Activated CD4-positive, alpha-beta T cell treated with anti-CD3 and anti-CD28 coated beads for 48 hours (primary cell): Measurements from ENCODE around the gene SRGAP2B.
"Not testable (repeated sequence)": the region's sequence is repeated elsewhere in the genome, so short reads cannot be mapped to it uniquely, and the experiment has no call there.

Experiments
- DNase-seq: peaks from one replicate; pipeline ENCODE4 v3.0.0-alpha.2; 2020

Gene SRGAP2B

GRCh38 chr1:144889450-144890115, 205.5 kb downstream of the SRGAP2B start:
- DNase-seq: not testable (repeated sequence)

GRCh38 chr1:144883022-144883421, 212.1 kb downstream of the SRGAP2B start:
- peak; percentile 10 for DNase-seq

- DNase-seq: not testable (repeated sequence)
Observed at GRCh38 chr1:144882343-144882742, 212.8 kb downstream of the SRGAP2B start.

- DNase-seq: not testable (repeated sequence)
Observed at GRCh38 chr1:144858607-144859006, 236.5 kb downstream of the SRGAP2B start.
